ENCODE measurements around the gene RGS8.

Gene RGS8

GRCh38 chr1:182716740-182717720 is 32.6 kb upstream of the RGS8 start:
- Histone ChIP-seq H3K4me3 (ENCODE audit: low read depth, low read length) (no peak overlapping the region), H3K36me3 (ENCODE audit: control insufficient read depth, insufficient read depth, low read length) (no peaks in the 10 kb centered on the region), H3K27me3 (ENCODE audit: control insufficient read depth, insufficient read depth, low read length) (no peaks in the 10 kb centered on the region), H3K4me1 (ENCODE audit: control insufficient read depth, insufficient read depth, low read length) (peaks cover 9% of the 10 kb centered on the region), H3K27ac (ENCODE audit: low read depth, low read length) (no peak overlapping the region), H3K9me3 (ENCODE audit: control insufficient read depth, insufficient read depth, low read depth, low read length) (no peaks in the 10 kb centered on the region), H3K9ac (ENCODE audit: low read length) (no peak overlapping the region)

DNA sequence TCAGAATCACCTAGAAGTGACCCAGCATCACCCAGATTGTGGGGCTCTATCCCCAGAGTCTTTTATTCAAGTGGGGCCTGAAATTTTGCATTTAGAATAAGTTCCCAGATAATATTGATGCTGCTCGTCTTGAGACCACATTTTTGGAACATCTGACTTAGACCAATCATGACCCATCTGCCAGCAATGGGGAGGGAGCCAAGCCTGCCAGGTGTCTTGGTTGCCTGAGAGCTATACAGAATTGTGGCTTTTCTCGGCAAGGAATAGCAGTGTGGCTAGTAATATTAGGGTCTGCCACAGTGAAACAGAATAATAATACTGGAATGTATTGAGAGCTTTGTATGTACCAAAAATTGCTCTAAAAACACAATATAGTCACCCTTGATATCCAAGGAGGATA is 31.1 kb upstream of the RGS8 start:
- Histone ChIP-seq H3K36me3 (ENCODE audit: control insufficient read depth, insufficient read depth, low read length) (no peaks in the 10 kb centered on the region), H3K9ac (ENCODE audit: low read length) (no peak overlapping the region), H3K4me3 (ENCODE audit: low read depth, low read length) (no peak overlapping the region), H3K27me3 (ENCODE audit: control insufficient read depth, insufficient read depth, low read length) (no peaks in the 10 kb centered on the region), H3K27ac (ENCODE audit: low read depth, low read length) (no peak overlapping the region), H3K9me3 (ENCODE audit: control insufficient read depth, insufficient read depth, low read depth, low read length) (no peaks in the 10 kb centered on the region), H3K4me1 (ENCODE audit: control insufficient read depth, insufficient read depth, low read length) (peaks cover 9% of the 10 kb centered on the region)

DNA sequence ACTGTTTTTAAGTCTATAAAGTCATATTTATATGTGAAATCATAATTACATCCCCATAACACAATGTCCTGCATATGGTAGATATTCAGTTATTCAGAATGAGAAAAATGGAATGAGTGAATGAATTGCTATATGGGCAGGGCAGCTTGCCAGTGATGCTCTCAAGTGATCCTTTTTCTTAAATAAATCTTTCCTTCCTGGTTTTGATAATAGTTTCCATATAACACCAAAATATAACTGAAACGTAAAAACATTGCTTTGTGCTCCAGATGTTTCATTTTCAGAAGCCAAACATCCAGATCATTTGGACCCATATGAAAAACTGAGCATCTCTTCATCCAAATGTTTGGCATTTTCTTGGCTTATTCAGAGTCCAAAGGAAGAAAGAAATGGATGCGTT is 30.2 kb upstream of the RGS8 start:
- H3K36me3 ChIP-seq (ENCODE audit: control insufficient read depth, insufficient read depth, low read length), result no peaks in the 10 kb centered on the region
- no peak overlapping the region for H3K4me3 ChIP-seq (ENCODE audit: low read depth, low read length)
- H3K27ac ChIP-seq (ENCODE audit: low read depth, low read length), result no peak overlapping the region
- H3K4me1 ChIP-seq (ENCODE audit: control insufficient read depth, insufficient read depth, low read length), result peaks cover 9% of the 10 kb centered on the region
- no peaks in the 10 kb centered on the region for H3K9me3 ChIP-seq (ENCODE audit: control insufficient read depth, insufficient read depth, low read depth, low read length)
- no peaks in the 10 kb centered on the region for H3K27me3 ChIP-seq (ENCODE audit: control insufficient read depth, insufficient read depth, low read length)
- no peak overlapping the region for H3K9ac ChIP-seq (ENCODE audit: low read length)

DNA sequence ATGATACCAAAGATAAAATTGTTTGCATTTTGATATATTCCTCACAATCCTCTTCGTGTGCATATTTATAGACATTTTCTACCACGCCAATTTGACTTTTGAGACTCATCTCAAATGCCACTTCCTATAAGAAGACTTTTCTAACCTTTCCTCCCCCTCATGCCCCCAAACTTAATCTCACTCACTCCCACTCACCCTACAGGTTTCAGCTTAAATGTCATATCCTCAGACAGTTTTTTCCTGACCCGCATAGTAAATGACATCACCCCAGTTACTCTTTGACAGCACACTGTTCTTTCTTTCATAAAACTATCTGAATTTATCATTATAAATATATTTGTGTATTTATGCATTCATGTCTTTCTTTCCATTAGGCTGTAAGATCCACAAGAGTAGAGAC is 29.6 kb upstream of the RGS8 start:
- no peaks in the 10 kb centered on the region for H3K9me3 ChIP-seq (ENCODE audit: control insufficient read depth, insufficient read depth, low read depth, low read length)
- H3K4me3 ChIP-seq (ENCODE audit: low read depth, low read length), result no peak overlapping the region
- H3K9ac ChIP-seq (ENCODE audit: low read length), result no peak overlapping the region
- H3K4me1 ChIP-seq (ENCODE audit: control insufficient read depth, insufficient read depth, low read length), result peaks cover 9% of the 10 kb centered on the region
- no peak overlapping the region for H3K27ac ChIP-seq (ENCODE audit: low read depth, low read length)
- H3K27me3 ChIP-seq (ENCODE audit: control insufficient read depth, insufficient read depth, low read length), result no peaks in the 10 kb centered on the region
- no peaks in the 10 kb centered on the region for H3K36me3 ChIP-seq (ENCODE audit: control insufficient read depth, insufficient read depth, low read length)

- Histone ChIP-seq H3K4me3 (ENCODE audit: low read depth, low read length) (no peak overlapping the region), H3K36me3 (ENCODE audit: control insufficient read depth, insufficient read depth, low read length) (no peaks in the 10 kb centered on the region), H3K9ac (ENCODE audit: low read length) (no peak overlapping the region), H3K4me1 (ENCODE audit: control insufficient read depth, insufficient read depth, low read length) (peaks cover 9% of the 10 kb centered on the region), H3K27ac (ENCODE audit: low read depth, low read length) (no peak overlapping the region), H3K9me3 (ENCODE audit: control insufficient read depth, insufficient read depth, low read depth, low read length) (no peaks in the 10 kb centered on the region), H3K27me3 (ENCODE audit: control insufficient read depth, insufficient read depth, low read length) (no peaks in the 10 kb centered on the region)
These were observed 29.1 kb upstream of the RGS8 start for GRCh38 chr1:182713492-182713891.

- Histone ChIP-seq H3K27me3 (ENCODE audit: control insufficient read depth, insufficient read depth, low read length) (no peaks in the 10 kb centered on the region), H3K9me3 (ENCODE audit: control insufficient read depth, insufficient read depth, low read depth, low read length) (no peaks in the 10 kb centered on the region), H3K27ac (ENCODE audit: low read depth, low read length) (no peak overlapping the region), H3K4me3 (ENCODE audit: low read depth, low read length) (no peak overlapping the region), H3K4me1 (ENCODE audit: control insufficient read depth, insufficient read depth, low read length) (no peaks in the 10 kb centered on the region), H3K9ac (ENCODE audit: low read length) (no peak overlapping the region), H3K36me3 (ENCODE audit: control insufficient read depth, insufficient read depth, low read length) (no peaks in the 10 kb centered on the region)
These were observed 25.5 kb upstream of the RGS8 start for GRCh38 chr1:182709855-182710254.

GRCh38 chr1:182709225-182709764 is 24.9 kb upstream of the RGS8 start:
- Histone ChIP-seq H3K9ac (ENCODE audit: low read length) (no peak overlapping the region), H3K27ac (ENCODE audit: low read depth, low read length) (no peak overlapping the region), H3K9me3 (ENCODE audit: control insufficient read depth, insufficient read depth, low read depth, low read length) (no peaks in the 10 kb centered on the region), H3K4me3 (ENCODE audit: low read depth, low read length) (no peak overlapping the region), H3K4me1 (ENCODE audit: control insufficient read depth, insufficient read depth, low read length) (peaks cover 4% of the 10 kb centered on the region; the same call in 1 of the 2 replicates), H3K36me3 (ENCODE audit: control insufficient read depth, insufficient read depth, low read length) (no peaks in the 10 kb centered on the region), H3K27me3 (ENCODE audit: control insufficient read depth, insufficient read depth, low read length) (no peaks in the 10 kb centered on the region)

DNA sequence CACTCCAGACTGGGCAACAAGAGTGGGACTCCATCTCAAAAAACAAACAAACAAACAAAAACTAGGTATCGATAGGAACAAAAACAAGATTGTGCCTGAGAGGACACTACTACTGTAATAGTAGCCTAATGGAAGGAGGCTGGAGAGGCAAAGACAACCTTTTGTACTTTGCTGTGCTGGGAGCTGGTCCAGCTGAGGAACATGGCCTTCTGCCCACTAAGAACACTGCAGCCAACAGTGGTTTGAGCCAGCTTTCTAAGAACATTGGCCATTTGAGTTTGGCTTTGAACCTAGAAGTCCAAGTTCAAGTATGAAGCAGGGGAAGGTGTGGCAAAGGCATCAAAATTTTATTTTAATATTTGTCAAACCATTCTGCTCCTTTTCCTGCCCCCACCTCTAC is 22.7 kb upstream of the RGS8 start:
- Histone ChIP-seq H3K4me3 (ENCODE audit: low read depth, low read length) (no peak overlapping the region), H3K36me3 (ENCODE audit: control insufficient read depth, insufficient read depth, low read length) (no peaks in the 10 kb centered on the region), H3K27me3 (ENCODE audit: control insufficient read depth, insufficient read depth, low read length) (no peaks in the 10 kb centered on the region), H3K27ac (ENCODE audit: low read depth, low read length) (no peak overlapping the region), H3K4me1 (ENCODE audit: control insufficient read depth, insufficient read depth, low read length) (peaks cover 15% of the 10 kb centered on the region), H3K9ac (ENCODE audit: low read length) (no peak overlapping the region), H3K9me3 (ENCODE audit: control insufficient read depth, insufficient read depth, low read depth, low read length) (no peaks in the 10 kb centered on the region)

GRCh38 chr1:182704677-182705076 is 20.3 kb upstream of the RGS8 start:
- Histone ChIP-seq H3K9ac (ENCODE audit: low read length) (no peak overlapping the region), H3K4me3 (ENCODE audit: low read depth, low read length) (no peak overlapping the region), H3K27me3 (ENCODE audit: control insufficient read depth, insufficient read depth, low read length) (no peaks in the 10 kb centered on the region), H3K4me1 (ENCODE audit: control insufficient read depth, insufficient read depth, low read length) (peaks cover 23% of the 10 kb centered on the region), H3K27ac (ENCODE audit: low read depth, low read length) (no peak overlapping the region), H3K9me3 (ENCODE audit: control insufficient read depth, insufficient read depth, low read depth, low read length) (no peaks in the 10 kb centered on the region), H3K36me3 (ENCODE audit: control insufficient read depth, insufficient read depth, low read length) (no peaks in the 10 kb centered on the region)

GRCh38 chr1:182703539-182703938 is 19.2 kb upstream of the RGS8 start:
- Histone ChIP-seq H3K36me3 (ENCODE audit: control insufficient read depth, insufficient read depth, low read length) (no peaks in the 10 kb centered on the region), H3K27ac (ENCODE audit: low read depth, low read length) (no peak overlapping the region), H3K9me3 (ENCODE audit: control insufficient read depth, insufficient read depth, low read depth, low read length) (no peaks in the 10 kb centered on the region), H3K9ac (ENCODE audit: low read length) (no peak overlapping the region), H3K4me3 (ENCODE audit: low read depth, low read length) (no peak overlapping the region), H3K27me3 (ENCODE audit: control insufficient read depth, insufficient read depth, low read length) (no peaks in the 10 kb centered on the region), H3K4me1 (ENCODE audit: control insufficient read depth, insufficient read depth, low read length) (peaks cover 34% of the 10 kb centered on the region)

DNA sequence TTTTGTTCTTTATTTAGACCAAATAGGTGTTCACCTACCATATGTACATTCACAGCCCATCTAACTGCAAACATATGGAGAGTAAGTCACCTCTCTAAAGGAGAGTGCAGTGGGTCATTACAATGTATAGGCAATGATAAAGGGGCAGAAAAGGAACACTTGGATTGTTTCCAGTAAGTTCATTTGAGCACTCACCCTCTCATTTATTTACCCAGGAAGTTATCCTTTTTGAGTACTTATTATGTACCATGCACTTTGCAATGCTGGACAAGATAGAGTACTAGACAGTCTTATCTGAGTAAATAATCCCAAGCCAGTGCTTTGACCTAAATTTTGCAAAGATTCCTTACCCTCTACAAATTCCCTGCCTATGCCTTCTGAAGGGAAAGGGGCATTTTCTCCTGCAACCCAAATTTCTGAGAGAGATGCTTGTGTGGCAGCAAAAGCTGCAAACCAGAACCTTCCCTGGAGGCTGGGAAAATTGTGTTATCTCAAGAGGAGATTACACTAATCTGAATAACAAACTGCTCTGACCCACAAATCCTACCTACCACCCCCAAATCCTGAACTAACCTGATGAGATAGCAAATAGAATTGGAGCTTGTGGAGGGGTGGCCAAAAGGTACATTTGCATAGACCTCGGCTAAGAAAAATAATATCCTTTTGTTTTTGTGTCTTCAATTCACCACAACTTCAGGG is 18.6 kb upstream of the RGS8 start:
- H3K9me3 ChIP-seq (ENCODE audit: control insufficient read depth, insufficient read depth, low read depth, low read length), result no peaks in the 10 kb centered on the region
- H3K36me3 ChIP-seq (ENCODE audit: control insufficient read depth, insufficient read depth, low read length), result no peaks in the 10 kb centered on the region
- H3K4me1 ChIP-seq (ENCODE audit: control insufficient read depth, insufficient read depth, low read length), result peaks cover 36% of the 10 kb centered on the region
- no peak overlapping the region for H3K4me3 ChIP-seq (ENCODE audit: low read depth, low read length)
- H3K27ac ChIP-seq (ENCODE audit: low read depth, low read length), result no peak overlapping the region
- no peaks in the 10 kb centered on the region for H3K27me3 ChIP-seq (ENCODE audit: control insufficient read depth, insufficient read depth, low read length)
- no peak overlapping the region for H3K9ac ChIP-seq (ENCODE audit: low read length)
